K562 (cell line): ENCODE results near the gene SORT1. TPM values are rescaled to one million over a fixed set of nuclear protein-coding genes. Genes with fewer than 3 reads are reported as not detected.

Experiments
- ARID4B ChIP-seq: sonication (generic); formaldehyde crosslinking; IDR thresholded peaks from 2 replicates; pipeline ENCODE4 v1.8.0; 2022; ENCODE audit warnings: mild to moderate bottlenecking, missing genetic modification reagents
- BMI1 ChIP-seq: fragments of 150-350 bp; IDR thresholded peaks from 2 replicates; pipeline ENCODE4 v1.6.1; 2014; ENCODE audit warnings: low read length
- GMEB1 ChIP-seq: fragments of 250-450 bp; sonication (Bioruptor Pico); IDR thresholded peaks from 2 replicates; pipeline ENCODE4 v1.4.0; 2020; ENCODE audit warnings: mild to moderate bottlenecking
- HINFP ChIP-seq: fragments of 450-650 bp; conservative IDR thresholded peaks from 2 replicates; pipeline ENCODE4 v1.6.1; 2016; ENCODE audit warnings: missing genetic modification characterization, low read depth, mild to moderate bottlenecking, control low read depth, missing compliant biosample characterization
- KHSRP ChIP-seq: fragments of 450-650 bp; IDR thresholded peaks from 2 replicates; pipeline ENCODE4 v1.6.1; 2017
- MECOM ChIP-seq: fragments of 250-450 bp; sonication (Bioruptor Pico); IDR thresholded peaks from 2 replicates; pipeline ENCODE4 v1.8.0; 2022; ENCODE audit warnings: inconsistent platforms
- MTA2 ChIP-seq: fragments of 450-650 bp; IDR thresholded peaks from 2 replicates; pipeline ENCODE4 v1.6.1; 2016; ENCODE audit warnings: low read depth
- MYBL2 ChIP-seq, 2 experiments: fragments of 450-650 bp in 1 of 2; sonication (generic) in 1 of 2; formaldehyde crosslinking in 1 of 2; IDR thresholded peaks; 2 replicates each; pipeline versions ENCODE4 v1.6.1 to v1.8.1; 2017 to 2022; ENCODE audit warnings: borderline replicate concordance in 1 of 2, inconsistent platforms in 1 of 2, low read depth in 1 of 2, mild to moderate bottlenecking in 1 of 2, missing genetic modification reagents in 1 of 2, moderate library complexity in 1 of 2
- NFE2L1 ChIP-seq: fragments of 450-650 bp; IDR thresholded peaks from 2 replicates; pipeline ENCODE4 v1.6.1; 2016; ENCODE audit warnings: missing genetic modification characterization, low read depth, mild to moderate bottlenecking, missing compliant biosample characterization, moderate library complexity, borderline replicate concordance
- RFX1 ChIP-seq: fragments of 450-650 bp; IDR thresholded peaks from 2 replicates; pipeline ENCODE4 v1.6.1; 2016; ENCODE audit warnings: mild to moderate bottlenecking, moderate library complexity
- SMARCE1 ChIP-seq: fragments of 450-650 bp; IDR thresholded peaks from 2 replicates; pipeline ENCODE4 v1.7.1; 2016; ENCODE audit warnings: mild to moderate bottlenecking
- ZBTB7A ChIP-seq: IDR thresholded peaks from 2 replicates; pipeline ENCODE4 v1.6.1; 2011; ENCODE audit warnings: low read depth, mild to moderate bottlenecking, low read length, moderate library complexity, borderline replicate concordance; ENCODE audit not compliant: control insufficient read depth
- ZNF224 ChIP-seq: sonication (generic); formaldehyde crosslinking; IDR thresholded peaks from 2 replicates; pipeline ENCODE4 v1.8.0; 2022; ENCODE audit warnings: mild to moderate bottlenecking, missing genetic modification reagents
- ZNF507 ChIP-seq: conservative IDR thresholded peaks from 2 replicates; pipeline ENCODE4 v1.6.1; 2017; ENCODE audit warnings: missing genetic modification characterization, missing compliant biosample characterization
- ZNF583 ChIP-seq: fragments of 250-450 bp; sonication (Bioruptor Pico); IDR thresholded peaks from 2 replicates; pipeline ENCODE4 v1.4.0; 2020
- ZNF764 ChIP-seq: fragments of 250-450 bp; sonication (Bioruptor Pico); IDR thresholded peaks from 2 replicates; pipeline ENCODE4 v1.4.0; 2020; ENCODE audit warnings: low read depth, mild to moderate bottlenecking, moderate library complexity
- polyA plus RNA-seq, 8 experiments: library from polyadenylated mRNA; depleted of rRNA in 4 of 8; stranded (reverse) in 5 of 8; unstranded in 3 of 8; fragments of >200 nt; fragmentation: Nextera tagmentation in 2 of 8; fragmentation: Illumina TruSeq in 1 of 8; extraction: Ambion mirVana in 2 of 8; extraction: Trizol in 1 of 8; gene quantifications; 2 replicates each; pipeline versions ENCODE4 v1.2.1 to v1.2.3, GENCODE V29; 2011 to 2014; ENCODE audit warnings: inconsistent platforms in 1 of 8, missing spikeins in 1 of 8
- total RNA-seq, 7 experiments: library from RNA; depleted of rRNA in 6 of 7; stranded (reverse); fragments of >200 nt in 6 of 7; fragmentation: Illumina TruSeq in 2 of 7; extraction: Trizol in 2 of 7; gene quantifications; 2 replicates each; pipeline versions ENCODE4 v1.2.1 to v1.2.3, GENCODE V29; 2011 to 2021; ENCODE audit warnings: low replicate concordance in 1 of 7

SORT1 gene
- total and polyA plus RNA-seq, 9 of the 15 experiments (the other 6 are each of a cell fraction or from before 2014, with no cell fraction given) = 27.4 to 112 (median 65.0) TPM

GRCh38 chr1:109298666-109299557, 98.8 kb downstream of the SORT1 start (continued):
- TF ChIP-seq HINFP = 0 out of 2 replicates have a peak, but pooled peaks have one; percentile 10
- TF ChIP-seq ZBTB7A = no peak
- no peak for TF ChIP-seq BMI1
- peak; percentile 31; the same call in 1 of the 2 replicates for TF ChIP-seq ARID4B
- no peak for TF ChIP-seq GMEB1
- TF ChIP-seq RFX1 = no peak
- TF ChIP-seq NFE2L1 (tag) = no peak
- TF ChIP-seq ZNF507 (tag) = no peak
- TF ChIP-seq MECOM = peak; percentile 39; the same call in 1 of the 2 replicates
- no peak for TF ChIP-seq MTA2
- TF ChIP-seq MYBL2 (IDR thresholded peaks at IDR 0.05; ENCODE audit: low read depth) = no peak
- TF ChIP-seq MYBL2 (CRISPR knock-in tag; IDR thresholded peaks at IDR 0.05; ENCODE audit: borderline replicate concordance) = no peak
- TF ChIP-seq SMARCE1 = peak; percentile 68
- 0 out of 2 replicates have a peak, but pooled peaks have one; percentile 14 for TF ChIP-seq ZNF583 (CRISPR knock-in tag)
- 0 out of 2 replicates have a peak, but pooled peaks have one; percentile 48 for TF ChIP-seq ZNF224
- no peak for TF ChIP-seq KHSRP
- no peak for TF ChIP-seq ZNF764
